ENCODE data around the gene POLR2E. TPM values are rescaled to one million over a fixed set of nuclear protein-coding genes. Genes with fewer than 3 reads are reported as not detected.

The POLR2E gene
- total and polyA plus RNA-seq, 9 of the 15 experiments (the other 6 are each of a cell fraction or from before 2014, with no cell fraction given): 3.4 to 413 (median 244) TPM

DNA sequence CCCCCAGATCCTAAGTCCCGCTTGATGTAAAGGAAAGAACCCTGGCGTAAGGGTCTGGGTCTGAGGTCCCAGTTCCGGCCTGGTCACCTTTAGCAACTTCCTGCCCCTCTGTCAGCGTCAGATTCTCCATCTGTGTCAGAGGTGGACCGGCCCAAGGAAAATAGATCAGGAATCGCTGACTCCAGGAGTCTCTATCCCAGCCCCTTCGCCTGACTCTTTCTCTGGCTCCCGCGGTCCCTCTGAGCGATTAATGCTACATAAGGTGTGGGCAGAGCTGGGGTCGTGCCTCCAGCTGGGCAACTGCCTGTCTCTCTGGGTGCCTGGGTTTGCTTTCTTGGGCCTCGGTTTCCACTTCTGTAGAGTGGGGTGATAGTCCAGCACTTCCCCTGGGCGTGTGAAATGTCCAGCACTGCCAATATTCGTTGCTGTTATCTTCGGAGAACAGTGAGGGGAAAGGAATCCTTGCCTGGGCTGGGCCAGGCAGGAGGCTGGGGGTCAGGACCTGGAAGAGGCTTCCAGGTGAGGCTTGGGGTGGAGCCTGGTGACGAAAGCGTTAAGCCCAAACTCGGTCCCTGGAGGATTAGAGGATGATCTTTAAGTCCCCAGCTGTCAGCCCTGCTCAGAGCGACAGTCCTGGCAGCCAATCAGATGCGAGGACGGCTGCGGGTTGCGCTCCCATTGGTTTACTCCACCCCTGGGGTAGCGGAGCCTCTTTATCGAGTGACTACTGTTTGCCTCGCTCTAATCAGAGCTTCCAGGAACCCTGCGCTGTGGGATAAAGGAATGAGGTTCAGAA is 54.5 kb downstream of the POLR2E start (continued):
- TF ChIP-seq MYBL2 (IDR thresholded peaks at IDR 0.05; ENCODE audit: low read depth) (no peak), MYBL2 (CRISPR knock-in tag; IDR thresholded peaks at IDR 0.05; ENCODE audit: borderline replicate concordance) (no peak), RBM34 (IDR thresholded peaks at IDR 0.05; ENCODE audit: borderline replicate concordance, insufficient read depth, low read length) (no peak), TBP (optimal IDR thresholded peaks at IDR 0.05; ENCODE audit: low read depth, low read length) (peak; percentile 29), ZNF175 (CRISPR knock-in tag; IDR thresholded peaks at IDR 0.05; ENCODE audit: low read depth) (no peak), HNRNPLL (IDR thresholded peaks at IDR 0.05; ENCODE audit: low read depth, low read length, poor library complexity, severe bottlenecking) (no peak), ARID2 (IDR thresholded peaks at IDR 0.05) (no peak), ERF (CRISPR knock-in tag; IDR thresholded peaks at IDR 0.05) (no peak), ATF1 (CRISPR knock-in tag; IDR thresholded peaks at IDR 0.05) (no peak), ATF1 (tag; IDR thresholded peaks at IDR 0.05) (peak; percentile 89), ZFPM2 (CRISPR knock-in tag; IDR thresholded peaks at IDR 0.05) (no peak), KDM5B (IDR thresholded peaks at IDR 0.05; ENCODE audit: insufficient replicate concordance, low read depth, low read length) (no peak), ZNF644 (tag; IDR thresholded peaks at IDR 0.05; ENCODE audit: low read depth) (no peak), ZBTB7A (IDR thresholded peaks at IDR 0.05; ENCODE audit: borderline replicate concordance, control insufficient read depth, low read depth, low read length) (no peak), TRIM24 (IDR thresholded peaks at IDR 0.05) (no peak; a peak in 1 of 4 replicates), YBX1 (IDR thresholded peaks at IDR 0.05) (no peak), NCOA6 (IDR thresholded peaks at IDR 0.05) (no peak), TEAD4 (IDR thresholded peaks at IDR 0.05; ENCODE audit: low read length) (peak; percentile 58; the same call in 1 of the 2 replicates), TEAD4 (CRISPR knock-in tag; IDR thresholded peaks at IDR 0.05; ENCODE audit: borderline replicate concordance) (no peak), NR2C1 (IDR thresholded peaks at IDR 0.05) (peak; percentile 11; the same call in 1 of the 2 replicates), NR2C1 (tag; IDR thresholded peaks at IDR 0.05) (no peak), NUFIP1 (IDR thresholded peaks at IDR 0.05; ENCODE audit: partially characterized antibody) (no peak), PCBP2 (IDR thresholded peaks at IDR 0.05; ENCODE audit: low read depth, low read length, poor library complexity, severe bottlenecking) (no peak), CXXC5 (CRISPR knock-in tag; IDR thresholded peaks at IDR 0.05) (peak; percentile 68)
- TF ChIP-seq, protein P1, sequence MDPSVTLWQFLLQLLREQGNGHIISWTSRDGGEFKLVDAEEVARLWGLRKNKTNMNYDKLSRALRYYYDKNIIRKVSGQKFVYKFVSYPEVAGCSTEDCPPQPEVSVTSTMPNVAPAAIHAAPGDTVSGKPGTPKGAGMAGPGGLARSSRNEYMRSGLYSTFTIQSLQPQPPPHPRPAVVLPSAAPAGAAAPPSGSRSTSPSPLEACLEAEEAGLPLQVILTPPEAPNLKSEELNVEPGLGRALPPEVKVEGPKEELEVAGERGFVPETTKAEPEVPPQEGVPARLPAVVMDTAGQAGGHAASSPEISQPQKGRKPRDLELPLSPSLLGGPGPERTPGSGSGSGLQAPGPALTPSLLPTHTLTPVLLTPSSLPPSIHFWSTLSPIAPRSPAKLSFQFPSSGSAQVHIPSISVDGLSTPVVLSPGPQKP (CRISPR knock-in tag; IDR thresholded peaks at IDR 0.05): no peak
- TF ChIP-seq, protein P2, sequence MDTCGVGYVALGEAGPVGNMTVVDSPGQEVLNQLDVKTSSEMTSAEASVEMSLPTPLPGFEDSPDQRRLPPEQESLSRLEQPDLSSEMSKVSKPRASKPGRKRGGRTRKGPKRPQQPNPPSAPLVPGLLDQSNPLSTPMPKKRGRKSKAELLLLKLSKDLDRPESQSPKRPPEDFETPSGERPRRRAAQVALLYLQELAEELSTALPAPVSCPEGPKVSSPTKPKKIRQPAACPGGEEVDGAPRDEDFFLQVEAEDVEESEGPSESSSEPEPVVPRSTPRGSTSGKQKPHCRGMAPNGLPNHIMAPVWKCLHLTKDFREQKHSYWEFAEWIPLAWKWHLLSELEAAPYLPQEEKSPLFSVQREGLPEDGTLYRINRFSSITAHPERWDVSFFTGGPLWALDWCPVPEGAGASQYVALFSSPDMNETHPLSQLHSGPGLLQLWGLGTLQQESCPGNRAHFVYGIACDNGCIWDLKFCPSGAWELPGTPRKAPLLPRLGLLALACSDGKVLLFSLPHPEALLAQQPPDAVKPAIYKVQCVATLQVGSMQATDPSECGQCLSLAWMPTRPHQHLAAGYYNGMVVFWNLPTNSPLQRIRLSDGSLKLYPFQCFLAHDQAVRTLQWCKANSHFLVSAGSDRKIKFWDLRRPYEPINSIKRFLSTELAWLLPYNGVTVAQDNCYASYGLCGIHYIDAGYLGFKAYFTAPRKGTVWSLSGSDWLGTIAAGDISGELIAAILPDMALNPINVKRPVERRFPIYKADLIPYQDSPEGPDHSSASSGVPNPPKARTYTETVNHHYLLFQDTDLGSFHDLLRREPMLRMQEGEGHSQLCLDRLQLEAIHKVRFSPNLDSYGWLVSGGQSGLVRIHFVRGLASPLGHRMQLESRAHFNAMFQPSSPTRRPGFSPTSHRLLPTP (IDR thresholded peaks at IDR 0.05; ENCODE audit: borderline replicate concordance, extremely low read depth, insufficient read length): no peak

Data from K562 (cell line).